ENCODE data around the gene PRG3.

The PRG3 gene

GRCh38 chr11:57380975-57381374 is at the start of gene PRG3:
TSS of gene PRG3 (minus strand) at chr11:57381150. CDS start at chr11:57380708, 442 bp downstream.
- DNase-seq (ENCODE audit: low read depth): no peak

GRCh38 chr11:57429946-57430345 is 49.0 kb upstream of the PRG3 start:
- DNase-seq (ENCODE audit: low read depth): no peak

GRCh38 chr11:57428643-57429042 is 47.7 kb upstream of the PRG3 start:
- no peak for DNase-seq (ENCODE audit: low read depth)

GRCh38 chr11:57427727-57428082 is 46.8 kb upstream of the PRG3 start:
- DNase-seq (ENCODE audit: low read depth): no peak

GRCh38 chr11:57426929-57427726 is 46.2 kb upstream of the PRG3 start, which contains the start of gene SLC43A3:
TSS of gene SLC43A3 (minus strand) at chr11:57427121. CDS start at chr11:57426172, 949 bp downstream.
- peak; percentile 76 for DNase-seq (ENCODE audit: low read depth)

GRCh38 chr11:57426439-57426928 is 45.5 kb upstream of the PRG3 start:
- DNase-seq (ENCODE audit: low read depth): no peak

GRCh38 chr11:57425565-57426438 is 44.9 kb upstream of the PRG3 start:
- no peak for DNase-seq (ENCODE audit: low read depth)

- DNase-seq (ENCODE audit: low read depth): peak; percentile 89
Observed at GRCh38 chr11:57424792-57425564, 44.0 kb upstream of the PRG3 start.

GRCh38 chr11:57424137-57424791 is 43.3 kb upstream of the PRG3 start:
- DNase-seq (ENCODE audit: low read depth): no peak

- DNase-seq (ENCODE audit: low read depth): no peak
Observed at GRCh38 chr11:57422669-57423068, 41.7 kb upstream of the PRG3 start.

GRCh38 chr11:57421805-57422204 is 40.9 kb upstream of the PRG3 start:
- DNase-seq (ENCODE audit: low read depth): no peak

GRCh38 chr11:57421066-57421465 is 40.1 kb upstream of the PRG3 start:
- no peak for DNase-seq (ENCODE audit: low read depth)

- no peak for DNase-seq (ENCODE audit: low read depth)
Observed at GRCh38 chr11:57419146-57419545, 38.2 kb upstream of the PRG3 start.

GRCh38 chr11:57418131-57418530 is 37.2 kb upstream of the PRG3 start:
- no peak for DNase-seq (ENCODE audit: low read depth)

GRCh38 chr11:57417056-57417455 is 36.1 kb upstream of the PRG3 start:
- no peak for DNase-seq (ENCODE audit: low read depth)

GRCh38 chr11:57416436-57416835 is 35.5 kb upstream of the PRG3 start:
- no peak for DNase-seq (ENCODE audit: low read depth)

GRCh38 chr11:57414612-57415212 is 33.8 kb upstream of the PRG3 start:
- DNase-seq (ENCODE audit: low read depth): no peak

GRCh38 chr11:57413681-57414080 is 32.7 kb upstream of the PRG3 start:
- DNase-seq (ENCODE audit: low read depth): no peak

GRCh38 chr11:57410287-57410686 is 29.3 kb upstream of the PRG3 start:
- DNase-seq (ENCODE audit: low read depth): no peak

GRCh38 chr11:57409321-57410100 is 28.6 kb upstream of the PRG3 start:
- no peak for DNase-seq (ENCODE audit: low read depth)

Measured in stimulated activated CD4-positive, alpha-beta T cell treated with anti-CD3 and anti-CD28 coated beads, Interleukin-2, amount 100 ng/mL, for 4 hours (primary cell).